Stimulated activated CD4-positive, alpha-beta T cell treated with anti-CD3 and anti-CD28 coated beads, Interleukin-4, amount 100 ng/mL, for 4 hours (primary cell): ENCODE results near the gene S100A6.

Experiments
- DNase-seq, 2 experiments: peaks; one replicate each; pipeline ENCODE4 v3.0.0-alpha.2; 2020

The S100A6 gene

GRCh38 chr1:153493343-153493960 is 42.3 kb downstream of the S100A6 start:
- DNase-seq, result no peak

DNA sequence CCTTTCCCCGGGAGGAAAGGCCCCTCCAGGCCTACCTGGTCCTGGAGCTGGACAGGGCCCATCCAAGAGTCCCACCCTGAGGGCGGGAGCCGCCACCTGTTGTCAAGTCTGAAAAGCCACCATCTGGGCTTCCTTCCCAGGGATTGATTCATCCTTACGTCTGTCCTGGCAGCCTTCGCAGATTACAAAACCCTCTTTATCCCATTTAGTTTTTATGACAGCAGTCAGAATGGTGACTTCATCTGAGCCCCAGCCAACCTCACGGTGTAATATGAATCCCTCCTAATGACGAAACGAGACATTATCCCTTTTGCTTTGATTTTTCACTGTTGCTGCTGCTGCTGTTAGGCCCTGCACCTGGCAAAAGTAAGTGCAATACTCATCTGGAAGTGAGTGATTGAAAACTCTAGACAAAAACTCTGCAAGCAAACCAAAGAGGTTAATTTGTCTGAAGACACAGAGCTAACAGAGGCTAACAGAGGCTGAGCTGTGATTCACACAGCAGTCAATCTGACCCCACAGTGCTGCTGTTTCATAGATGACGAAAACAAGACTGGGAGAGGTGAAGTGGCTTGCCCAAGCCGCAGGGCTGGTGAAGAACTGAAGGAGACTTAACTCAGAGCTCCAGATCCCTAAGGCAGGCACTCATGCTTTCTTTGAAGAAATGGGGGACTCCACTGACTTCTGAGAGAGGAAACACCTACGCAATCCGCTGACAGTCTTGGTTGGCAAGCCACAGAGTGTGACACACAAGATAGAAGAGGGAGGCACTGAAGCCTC is 45.3 kb downstream of the S100A6 start:
- no peak for DNase-seq

DNA sequence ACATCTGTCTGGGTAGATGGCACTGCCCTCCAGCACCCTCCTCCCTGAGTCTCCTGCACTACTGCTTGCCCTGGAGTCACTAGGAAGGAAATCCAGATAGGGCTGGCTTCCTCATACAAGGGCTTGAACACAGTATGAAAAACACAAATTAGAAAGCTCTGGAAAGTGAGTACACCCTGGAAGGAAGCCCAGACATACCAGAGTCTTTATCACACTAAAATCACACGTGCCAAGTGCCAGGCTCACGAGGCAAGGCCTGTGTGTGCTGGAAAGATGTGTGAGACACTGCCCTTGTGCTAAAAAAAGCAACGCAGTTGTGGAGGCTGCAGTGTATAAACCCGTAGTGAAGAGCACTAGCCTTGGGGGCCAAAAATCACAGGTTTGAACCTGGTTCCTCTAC is 47.1 kb downstream of the S100A6 start:
- no peak for DNase-seq

GRCh38 chr1:153487707-153488106 is 48.1 kb downstream of the S100A6 start:
- no peak for DNase-seq

DNA sequence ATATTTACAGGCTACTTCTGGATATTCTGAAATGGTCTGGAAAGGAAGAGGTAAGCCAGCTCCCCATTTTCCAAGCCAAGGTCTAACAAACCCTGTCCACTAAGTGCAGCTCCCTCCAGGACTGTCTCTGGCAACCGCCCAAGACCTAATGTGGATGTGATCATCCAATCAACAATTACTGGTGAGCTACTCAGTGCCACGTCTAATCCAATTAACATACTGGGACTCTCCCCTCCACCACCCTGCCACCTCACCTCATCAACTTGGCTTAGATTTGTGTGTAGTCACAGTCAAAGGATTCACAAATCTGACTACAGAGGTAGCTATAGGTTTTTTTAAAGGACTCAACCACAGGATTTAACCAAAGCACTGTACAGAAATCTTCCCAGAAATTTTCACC is 49.9 kb downstream of the S100A6 start:
- DNase-seq, result no peak
